Mammary epithelial cell (primary cell): ENCODE results near the gene JPH3.

ENCODE experiments used
- CTCF ChIP-seq, 2 donors: IDR thresholded peaks in 1 of 2; conservative IDR thresholded peaks in 1 of 2; 2 replicates each; pipeline ENCODE4 v1.5.1; 2011 to 2012; ENCODE audit warnings: inconsistent platforms in 2 of 2, low read length in 2 of 2, mild to moderate bottlenecking in 2 of 2, control low read depth in 1 of 2, low read depth in 1 of 2; ENCODE audit not compliant: insufficient read depth in 1 of 2; ENCODE audit errors: extremely low read depth in 1 of 2
- EZH2 ChIP-seq: IDR thresholded peaks from 2 replicates; pipeline ENCODE4 v1.6.1; 2012; ENCODE audit warnings: low read length, inconsistent platforms, borderline replicate concordance

GRCh38 chr16:87621550-87621829 lies 19.2 kb downstream of the JPH3 start:
- TF ChIP-seq CTCF (conservative IDR thresholded peaks at IDR 0.05 in 1 of 2, IDR thresholded peaks at IDR 0.05 in 1 of 2; ENCODE audit: extremely low read depth in 1 of 2, insufficient read depth in 1 of 2, low read depth in 1 of 2, low read length in 2 of 2) (no peak), EZH2 (no peak)
